Ascending aorta (tissue), 2 donors: ENCODE measurements around the gene COPS9. TPM values are rescaled to one million over a fixed set of nuclear protein-coding genes. Genes with fewer than 3 reads are reported as not detected.

Experiments
- DNase-seq, 2 donors: peaks; one replicate each; pipeline ENCODE4 v3.0.0-alpha.2; 2019; ENCODE audit warnings: low spot score in 2 of 2
- H3K27ac ChIP-seq, 2 donors: fragments of 200-600 bp; sonication (generic); one replicate each; pipeline ENCODE4 v1.5.1; 2016 to 2017; ENCODE audit warnings: mild to moderate bottlenecking in 1 of 2
- H3K27me3 ChIP-seq: fragments of 200-600 bp; sonication (generic); one replicate; pipeline ENCODE4 v1.5.1; 2017
- H3K36me3 ChIP-seq, 2 donors: fragments of 200-600 bp; sonication (generic); one replicate each; pipeline ENCODE4 v1.5.1; 2016
- H3K4me1 ChIP-seq, 2 donors: fragments of 200-600 bp; sonication (generic); one replicate each; pipeline ENCODE4 v1.5.1; 2016 to 2017; ENCODE audit warnings: mild to moderate bottlenecking in 1 of 2
- H3K4me3 ChIP-seq, 2 donors: fragments of 200-600 bp; sonication (generic); one replicate each; pipeline ENCODE4 v1.5.1; 2016 to 2017; ENCODE audit warnings: mild to moderate bottlenecking in 1 of 2
- H3K9me3 ChIP-seq, 2 donors: fragments of 200-600 bp; sonication (generic); one replicate each; pipeline ENCODE4 v1.5.1; 2016
- intact Hi-C: fragments of 100-400 bp; cut with DNase I; formaldehyde crosslinking; loops from one replicate; pipeline ENCODE4 v1.15.1; 2023
- total RNA-seq: library from RNA; depleted of rRNA; stranded (reverse); fragments of >200 nt; gene quantifications from one replicate; pipeline ENCODE4 v1.1.0, GENCODE V29; 2016
- TF ChIP-seq, protein P1 (sequence below), 3 experiments: fragments of 200-600 bp in 2 of 3; fragments of 450-650 bp in 1 of 3; sonication (generic) in 2 of 3; IDR thresholded peaks; one replicate each; pipeline ENCODE4 v1.5.1; 2016 to 2019; ENCODE audit warnings: antibody characterized with exemption in 3 of 3, mild to moderate bottlenecking in 1 of 3, moderate library complexity in 1 of 3

COPS9 gene
- total RNA-seq, 1 donor from 2014 or later: 4.7 TPM

GRCh38 chr2:240156435-240157146 is 20.5 kb upstream of the COPS9 start:
- TF ChIP-seq, protein P1, sequence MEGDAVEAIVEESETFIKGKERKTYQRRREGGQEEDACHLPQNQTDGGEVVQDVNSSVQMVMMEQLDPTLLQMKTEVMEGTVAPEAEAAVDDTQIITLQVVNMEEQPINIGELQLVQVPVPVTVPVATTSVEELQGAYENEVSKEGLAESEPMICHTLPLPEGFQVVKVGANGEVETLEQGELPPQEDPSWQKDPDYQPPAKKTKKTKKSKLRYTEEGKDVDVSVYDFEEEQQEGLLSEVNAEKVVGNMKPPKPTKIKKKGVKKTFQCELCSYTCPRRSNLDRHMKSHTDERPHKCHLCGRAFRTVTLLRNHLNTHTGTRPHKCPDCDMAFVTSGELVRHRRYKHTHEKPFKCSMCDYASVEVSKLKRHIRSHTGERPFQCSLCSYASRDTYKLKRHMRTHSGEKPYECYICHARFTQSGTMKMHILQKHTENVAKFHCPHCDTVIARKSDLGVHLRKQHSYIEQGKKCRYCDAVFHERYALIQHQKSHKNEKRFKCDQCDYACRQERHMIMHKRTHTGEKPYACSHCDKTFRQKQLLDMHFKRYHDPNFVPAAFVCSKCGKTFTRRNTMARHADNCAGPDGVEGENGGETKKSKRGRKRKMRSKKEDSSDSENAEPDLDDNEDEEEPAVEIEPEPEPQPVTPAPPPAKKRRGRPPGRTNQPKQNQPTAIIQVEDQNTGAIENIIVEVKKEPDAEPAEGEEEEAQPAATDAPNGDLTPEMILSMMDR (IDR thresholded peaks at IDR 0.05): no peak
- no peaks in the 10 kb centered on the region for H3K27me3 ChIP-seq
- H3K9me3 ChIP-seq: no peaks in the 10 kb centered on the region
- no peak overlapping the region for H3K4me3 ChIP-seq
- no peak for DNase-seq
- no peak overlapping the region for H3K27ac ChIP-seq
- H3K4me1 ChIP-seq: no peaks in the 10 kb centered on the region
- intact Hi-C loops: no loop called here
- no peaks in the 10 kb centered on the region for H3K36me3 ChIP-seq

- TF ChIP-seq, protein P1 (IDR thresholded peaks at IDR 0.05): no peak
- no peak overlapping the region for H3K4me3 ChIP-seq
- no peaks in the 10 kb centered on the region for H3K27me3 ChIP-seq
- H3K4me1 ChIP-seq: no peaks in the 10 kb centered on the region
- intact Hi-C loops: no loop called here
- H3K27ac ChIP-seq: no peak overlapping the region
- DNase-seq: no peak
- no peaks in the 10 kb centered on the region for H3K36me3 ChIP-seq
- no peaks in the 10 kb centered on the region for H3K9me3 ChIP-seq
Measured at GRCh38 chr2:240155745-240156390, 19.8 kb upstream of the COPS9 start.

DNA sequence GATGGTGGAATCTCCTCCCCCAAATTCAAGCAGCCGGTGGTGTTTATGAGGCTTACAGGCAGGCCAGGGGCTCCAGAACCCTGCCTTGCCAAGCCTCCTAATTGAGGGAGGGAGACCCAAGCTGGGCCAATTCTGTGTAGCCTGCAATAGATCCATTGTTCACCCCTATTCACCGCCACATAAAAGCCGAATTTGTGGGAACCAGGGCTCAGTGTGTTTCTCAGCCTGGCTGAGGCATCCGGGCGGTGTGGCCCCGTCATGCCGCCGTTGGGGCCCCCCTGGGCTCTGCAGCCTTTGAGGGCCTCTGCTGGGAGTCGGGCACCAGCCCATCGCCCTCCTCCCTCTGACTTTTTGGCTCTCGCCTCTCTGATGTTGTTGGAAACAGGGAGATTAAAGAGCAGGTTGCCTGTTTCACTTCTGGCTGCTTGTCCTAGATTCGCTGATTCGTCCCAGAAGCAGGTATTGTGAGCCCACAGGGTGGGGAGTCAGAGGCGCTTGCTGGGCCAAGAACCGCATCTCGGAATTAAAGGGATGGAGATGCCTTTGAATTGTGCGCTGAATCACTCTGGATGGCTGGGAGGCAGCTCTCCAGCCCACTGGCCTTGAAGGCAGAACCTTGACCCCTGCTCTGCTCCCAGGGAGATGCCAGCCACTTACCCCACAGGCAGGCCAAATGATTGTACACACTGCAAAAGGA is 19.1 kb upstream of the COPS9 start:
- intact Hi-C loops: no loop called here
- TF ChIP-seq, protein P1 (IDR thresholded peaks at IDR 0.05): no peak
- no peak overlapping the region for H3K27ac ChIP-seq
- no peaks in the 10 kb centered on the region for H3K27me3 ChIP-seq
- no peaks in the 10 kb centered on the region for H3K9me3 ChIP-seq
- H3K36me3 ChIP-seq: no peaks in the 10 kb centered on the region
- DNase-seq: no peak
- H3K4me3 ChIP-seq: no peak overlapping the region
- no peaks in the 10 kb centered on the region for H3K4me1 ChIP-seq

DNA sequence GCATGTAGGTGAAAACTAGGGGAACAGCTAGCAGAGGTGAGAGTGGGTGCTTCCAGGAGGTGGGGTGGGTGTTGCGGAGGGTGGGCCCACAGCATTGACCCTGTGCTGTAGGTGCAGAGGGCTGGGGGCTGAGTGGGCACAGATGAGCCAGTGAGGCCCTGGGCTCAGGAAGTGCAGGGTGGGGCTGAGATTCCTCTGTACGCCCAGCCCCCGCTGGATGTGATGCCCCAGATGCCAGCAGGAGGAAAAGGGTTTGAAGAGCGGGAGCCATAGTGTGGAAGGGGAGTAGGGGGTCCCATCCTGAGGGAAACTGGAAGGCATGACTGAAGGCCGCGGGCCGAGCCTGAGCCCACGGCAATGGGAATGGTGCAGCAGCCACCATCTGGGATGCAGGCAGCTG is 18.5 kb upstream of the COPS9 start:
- intact Hi-C loops: no loop called here
- no peaks in the 10 kb centered on the region for H3K4me1 ChIP-seq
- TF ChIP-seq, protein P1 (IDR thresholded peaks at IDR 0.05): no peak
- no peak overlapping the region for H3K27ac ChIP-seq
- no peak overlapping the region for H3K4me3 ChIP-seq
- no peak for DNase-seq
- H3K9me3 ChIP-seq: no peaks in the 10 kb centered on the region
- no peaks in the 10 kb centered on the region for H3K27me3 ChIP-seq
- H3K36me3 ChIP-seq: no peaks in the 10 kb centered on the region

DNA sequence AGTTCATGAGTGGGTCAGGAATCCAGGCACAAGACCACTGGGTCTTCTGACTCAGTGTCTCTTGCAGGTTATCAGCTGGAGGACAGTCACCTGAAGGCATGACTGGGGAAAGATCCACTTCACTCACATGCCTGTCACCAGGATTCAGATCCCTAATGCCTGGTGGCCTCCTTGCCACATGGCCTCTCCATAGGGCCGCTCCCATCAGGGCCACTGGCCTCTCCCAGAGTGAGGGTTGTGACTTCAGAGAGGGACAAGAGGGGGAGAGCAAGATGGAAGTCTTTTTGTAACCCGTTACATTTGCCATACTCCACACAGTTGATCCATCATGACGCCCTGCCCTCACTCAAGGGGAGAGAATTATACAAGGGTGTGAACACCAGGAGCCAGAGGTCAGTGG is 17.3 kb upstream of the COPS9 start:
- no peaks in the 10 kb centered on the region for H3K27me3 ChIP-seq
- no peaks in the 10 kb centered on the region for H3K9me3 ChIP-seq
- H3K27ac ChIP-seq: no peak overlapping the region
- TF ChIP-seq, protein P1 (IDR thresholded peaks at IDR 0.05): no peak
- H3K4me1 ChIP-seq: no peaks in the 10 kb centered on the region
- no peak for DNase-seq
- H3K36me3 ChIP-seq: no peaks in the 10 kb centered on the region
- H3K4me3 ChIP-seq: no peak overlapping the region
- intact Hi-C loops: no loop called here
